GM23248 (cell line): ENCODE measurements around the gene ISG15.

Source experiments
- EZH2 ChIP-seq: fragments of 200-600 bp; sonication (generic); IDR thresholded peaks from 2 replicates; pipeline ENCODE4 v1.6.1; 2018; ENCODE audit warnings: antibody characterized with exemption, mild to moderate bottlenecking; ENCODE audit not compliant: insufficient read depth, poor library complexity, severe bottlenecking
- EZH2phosphoT487 ChIP-seq: fragments of 200-600 bp; sonication (generic); IDR thresholded peaks from 2 replicates; pipeline ENCODE4 v1.6.1; 2018; ENCODE audit warnings: antibody characterized with exemption, moderate library complexity, mild to moderate bottlenecking, low read depth; ENCODE audit not compliant: insufficient read depth

- no peak for TF ChIP-seq EZH2
- no peak for TF ChIP-seq EZH2phosphoT487
Measured at GRCh38 chr1:978069-978834, 35.0 kb upstream of the ISG15 start.
